GM21515 (cell line): ENCODE data around the gene AFDN.
"Not testable (repeated sequence)": the region's sequence is repeated elsewhere in the genome, so short reads cannot be mapped to it uniquely, and the experiment has no call there.

Source experiments
- ATAC-seq: cut with Tn5 transposase; IDR thresholded peaks from one replicate; pipeline ENCODE4 v1.9.1; 2021; ENCODE audit not compliant: unreplicated experiment

AFDN gene

GRCh38 chr6:167995731-167996151 is 169.0 kb downstream of the AFDN start:
- ATAC-seq: no peak

GRCh38 chr6:167996424-167997199 is 169.9 kb downstream of the AFDN start:
- ATAC-seq: no peak

GRCh38 chr6:167997642-167998041 is 170.9 kb downstream of the AFDN start, which contains the start of gene KIF25:
Gene KIF25, plus strand, starts transcription at chr6:167997671. Its CDS starts 31,915 bp downstream, at chr6:168029586.
- ATAC-seq: no peak

GRCh38 chr6:167998215-167998614 is 171.5 kb downstream of the AFDN start:
- ATAC-seq: no peak

GRCh38 chr6:168000198-168001028 is 173.7 kb downstream of the AFDN start:
- ATAC-seq: no peak

- no peak for ATAC-seq
Observed at GRCh38 chr6:168001029-168001332, 174.3 kb downstream of the AFDN start.

GRCh38 chr6:168001514-168001913 is 174.8 kb downstream of the AFDN start:
- ATAC-seq: not testable (repeated sequence)

- no peak for ATAC-seq
Observed at GRCh38 chr6:168002804-168003203, 176.1 kb downstream of the AFDN start.

- no peak for ATAC-seq
Observed at GRCh38 chr6:168004023-168004422, 177.3 kb downstream of the AFDN start.

- no peak for ATAC-seq
Observed at GRCh38 chr6:168004945-168005344, 178.2 kb downstream of the AFDN start.

- ATAC-seq: no peak
Observed at GRCh38 chr6:168005796-168006195, 179.1 kb downstream of the AFDN start.

GRCh38 chr6:168007592-168008338 is 181.1 kb downstream of the AFDN start:
- no peak for ATAC-seq

GRCh38 chr6:168009331-168009730 is 182.6 kb downstream of the AFDN start:
- no peak for ATAC-seq

- ATAC-seq: no peak
Observed at GRCh38 chr6:168011291-168011690, 184.6 kb downstream of the AFDN start.

- no peak for ATAC-seq
Observed at GRCh38 chr6:168012431-168013249, 185.9 kb downstream of the AFDN start.

GRCh38 chr6:168013250-168013915 is 186.7 kb downstream of the AFDN start:
- ATAC-seq: no peak

- ATAC-seq: no peak
Observed at GRCh38 chr6:168014428-168014827, 187.7 kb downstream of the AFDN start.

GRCh38 chr6:168015009-168015408 is 188.3 kb downstream of the AFDN start:
- ATAC-seq: no peak

- ATAC-seq: no peak
Observed at GRCh38 chr6:168015482-168016175, 188.9 kb downstream of the AFDN start.
